ENCODE data around the gene CFAP46. TPM values are rescaled to one million over a fixed set of nuclear protein-coding genes. Genes with fewer than 3 reads are reported as not detected.

The CFAP46 gene
- total RNA-seq, 1 donor from 2014 or later: not detected

DNA sequence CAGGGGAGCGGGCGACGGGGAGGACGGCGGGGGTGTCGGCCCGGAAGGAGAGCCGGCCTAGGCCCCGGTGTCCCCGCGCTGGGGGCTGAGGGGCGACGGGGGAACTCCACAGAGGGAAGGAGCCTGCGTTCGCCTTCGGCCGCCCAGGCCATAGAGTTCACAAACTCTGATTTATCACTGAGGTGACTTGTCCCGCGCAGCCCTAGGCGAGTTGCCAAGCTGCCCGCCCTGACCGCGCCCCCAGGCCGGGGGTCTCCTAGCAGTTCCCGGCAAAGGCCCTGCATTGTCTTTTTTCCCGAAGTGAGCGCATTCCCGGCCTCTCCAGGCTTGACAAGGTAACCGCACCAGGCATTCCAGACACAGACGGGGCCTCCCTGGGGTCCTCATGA lies 153.5 kb downstream of the CFAP46 start:
- Histone ChIP-seq H3K27ac (no peak overlapping the region), H3K4me1 (peaks cover 6 to 11% of the 10 kb centered on the region in 2 donors), H3K4me3 (no peak overlapping the region), H3K27me3 (peaks cover 35% of the 10 kb centered on the region), H3K36me3 (peaks cover under 1 to 1% of the 10 kb centered on the region in 2 donors), H3K9me3 (peaks cover 0 to 3% of the 10 kb centered on the region in 2 donors)
- no peak for TF ChIP-seq CTCF (IDR thresholded peaks at IDR 0.05)
- intact Hi-C loops (cut with DNase I): no loop called here
- no peak for DNase-seq (ENCODE audit: low spot score in 2 of 2)

DNA sequence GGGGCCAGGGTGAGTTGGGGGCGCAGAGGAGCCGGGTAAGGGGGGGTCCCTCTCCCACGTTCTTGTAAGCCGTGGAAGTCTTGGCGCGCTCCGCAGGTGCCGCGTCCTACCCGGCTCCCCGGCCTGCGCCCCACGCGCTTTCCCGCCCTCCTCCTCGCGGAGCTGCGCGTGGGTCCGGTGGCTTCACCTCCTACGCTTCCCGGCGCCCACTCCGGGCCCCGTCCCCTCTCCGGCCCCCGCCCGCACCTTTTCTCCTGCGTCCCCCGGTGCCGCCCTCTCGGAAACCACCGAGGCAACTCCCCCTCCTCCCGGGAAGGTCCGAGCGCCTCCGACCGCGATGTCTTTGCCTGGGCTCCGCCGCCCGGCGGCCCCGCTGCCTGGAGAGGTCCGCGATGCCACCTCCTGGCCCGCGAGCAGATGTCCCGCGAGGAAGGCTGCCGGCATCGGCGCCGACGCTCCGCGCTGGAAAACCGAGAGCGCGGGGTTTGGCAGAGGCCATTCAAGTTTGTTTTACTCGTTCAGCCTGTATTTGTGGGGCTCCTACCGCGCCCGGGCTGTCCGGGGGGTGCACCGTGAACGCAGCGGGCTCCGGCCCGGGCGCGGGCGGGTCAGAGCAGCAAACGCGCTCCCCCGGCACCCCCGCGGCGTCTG lies 154.1 kb downstream of the CFAP46 start:
- H3K36me3 ChIP-seq: peaks cover 6% of the 10 kb centered on the region in 2 donors
- no peak overlapping the region for H3K4me3 ChIP-seq
- peaks cover 6 to 11% of the 10 kb centered on the region in 2 donors for H3K4me1 ChIP-seq
- intact Hi-C loops (cut with DNase I): no loop called here
- H3K27me3 ChIP-seq: peaks cover 35% of the 10 kb centered on the region
- DNase-seq (ENCODE audit: low spot score in 2 of 2): no peak
- H3K27ac ChIP-seq: no peak overlapping the region
- H3K9me3 ChIP-seq: peaks cover 0 to 5% of the 10 kb centered on the region in 2 donors
- TF ChIP-seq CTCF (IDR thresholded peaks at IDR 0.05): no peak

DNA sequence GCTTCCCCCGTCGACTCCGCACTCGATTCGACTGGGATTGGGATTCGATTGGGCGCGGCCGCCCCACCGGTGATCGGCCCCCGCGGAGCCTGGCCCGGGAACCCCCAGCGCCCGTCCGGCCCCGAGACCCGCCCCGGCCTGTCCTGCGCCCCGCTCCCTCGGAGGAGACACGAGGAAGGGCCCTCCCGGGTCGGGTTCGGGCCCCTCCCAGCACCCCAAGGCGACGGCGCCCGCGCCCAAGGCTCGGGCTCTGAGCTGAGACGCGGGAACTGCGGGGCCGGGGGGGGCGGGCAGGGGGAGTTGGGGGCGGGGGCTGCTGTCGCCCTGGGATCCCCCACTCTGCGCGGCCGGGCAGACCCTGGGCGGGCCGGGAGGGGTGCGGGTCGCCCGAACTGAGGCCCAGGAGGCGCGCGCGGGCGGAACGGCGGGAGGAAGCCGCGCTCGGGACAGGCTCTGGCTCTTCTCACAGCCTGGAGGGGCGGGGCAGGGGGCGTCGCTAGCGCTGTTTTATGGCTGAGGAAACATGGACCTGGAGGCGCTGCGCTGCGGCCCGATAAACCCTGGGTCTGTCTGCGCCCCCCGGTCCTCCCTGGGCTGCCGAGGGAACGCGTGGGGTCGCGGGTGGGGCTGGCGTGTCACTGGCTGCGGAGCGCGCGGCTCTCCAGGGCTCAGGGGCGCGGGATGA lies 154.7 kb downstream of the CFAP46 start:
- DNase-seq (ENCODE audit: low spot score in 2 of 2): no peak
- H3K4me3 ChIP-seq: peak overlapping the region in 1 of 2 donors; percentile 38
- H3K36me3 ChIP-seq: peaks cover 11 to 13% of the 10 kb centered on the region in 2 donors
- TF ChIP-seq CTCF (IDR thresholded peaks at IDR 0.05): no peak
- peaks cover 0 to 5% of the 10 kb centered on the region in 2 donors for H3K9me3 ChIP-seq
- intact Hi-C loops (cut with DNase I): no loop called here
- peaks cover 35% of the 10 kb centered on the region for H3K27me3 ChIP-seq
- no peak overlapping the region for H3K27ac ChIP-seq
- H3K4me1 ChIP-seq: peaks cover 6 to 11% of the 10 kb centered on the region in 2 donors

- peaks cover 17 to 19% of the 10 kb centered on the region in 2 donors for H3K36me3 ChIP-seq
- intact Hi-C loops (cut with DNase I): no loop called here
- H3K27me3 ChIP-seq: peaks cover 35% of the 10 kb centered on the region
- H3K27ac ChIP-seq: no peak overlapping the region
- peaks cover 0 to 5% of the 10 kb centered on the region in 2 donors for H3K9me3 ChIP-seq
- TF ChIP-seq CTCF (IDR thresholded peaks at IDR 0.05): no peak
- peaks cover 6 to 11% of the 10 kb centered on the region in 2 donors for H3K4me1 ChIP-seq
- peak overlapping the region; percentile 30 to 38 for H3K4me3 ChIP-seq
- no peak for DNase-seq (ENCODE audit: low spot score in 2 of 2)
These were observed 155.4 kb downstream of the CFAP46 start for GRCh38 chr10:132786884-132787494.

DNA sequence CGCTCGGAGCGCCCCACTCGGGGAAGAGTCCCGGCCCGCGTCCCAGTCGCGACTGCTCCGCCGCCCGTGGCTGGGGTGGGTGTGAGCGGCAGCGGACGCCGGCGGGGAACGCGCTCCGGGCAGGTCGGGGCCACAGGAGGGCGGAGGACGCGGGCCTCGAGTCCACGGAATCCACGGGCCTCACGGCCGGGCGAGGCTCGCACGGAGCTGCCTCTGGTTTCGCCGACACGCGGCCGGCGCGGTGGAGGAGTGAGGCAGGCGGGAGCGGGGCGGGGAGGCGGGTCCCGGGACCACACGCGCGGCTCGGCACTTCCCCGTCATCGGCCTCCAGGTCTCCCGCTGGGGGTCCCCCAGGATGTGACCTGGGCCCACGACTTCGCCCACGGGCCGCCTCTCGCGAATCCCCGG lies 155.9 kb downstream of the CFAP46 start:
- H3K36me3 ChIP-seq: peaks cover 22 to 25% of the 10 kb centered on the region in 2 donors
- peaks cover 6 to 11% of the 10 kb centered on the region in 2 donors for H3K4me1 ChIP-seq
- TF ChIP-seq CTCF (IDR thresholded peaks at IDR 0.05): no peak
- H3K4me3 ChIP-seq: peak overlapping the region; percentile 30 to 38
- DNase-seq (ENCODE audit: low spot score in 2 of 2): no peak
- intact Hi-C loops (cut with DNase I): no loop called here
- no peak overlapping the region for H3K27ac ChIP-seq
- H3K9me3 ChIP-seq: peaks cover 0 to 5% of the 10 kb centered on the region in 2 donors
- H3K27me3 ChIP-seq: peaks cover 35% of the 10 kb centered on the region
